ENCODE measurements around the gene ADARB1.

GRCh38 chr21:45118099-45118498 lies 43.7 kb downstream of the ADARB1 start:
- TF ChIP-seq EP300 (IDR thresholded peaks at IDR 0.05; ENCODE audit: borderline replicate concordance in 1 of 2, low read depth in 1 of 2, low read length in 1 of 2), result no peak
- TF ChIP-seq NRF1 (IDR thresholded peaks at IDR 0.05; ENCODE audit: low read depth, low read length), result no peak
- TF ChIP-seq TEAD4 (IDR thresholded peaks at IDR 0.05; ENCODE audit: borderline replicate concordance, insufficient read depth), result no peak
- TF ChIP-seq REST (IDR thresholded peaks at IDR 0.05; ENCODE audit: low read depth, low read length), result no peak
- TF ChIP-seq FOXJ3 (CRISPR knock-in tag; IDR thresholded peaks at IDR 0.05), result no peak
- no peak for TF ChIP-seq GABPA (IDR thresholded peaks at IDR 0.05; ENCODE audit: low read depth)
